Measurements from ENCODE around the gene SNRNP200. TPM values are rescaled to one million over a fixed set of nuclear protein-coding genes. Genes with fewer than 3 reads are reported as not detected.
"Not testable (repeated sequence)": the region's sequence is repeated elsewhere in the genome, so short reads cannot be mapped to it uniquely, and the experiment has no call there.

Gene SNRNP200
- total and polyA plus RNA-seq, 4 donors: 18.9 to 99.7 (median 82.5) TPM

DNA sequence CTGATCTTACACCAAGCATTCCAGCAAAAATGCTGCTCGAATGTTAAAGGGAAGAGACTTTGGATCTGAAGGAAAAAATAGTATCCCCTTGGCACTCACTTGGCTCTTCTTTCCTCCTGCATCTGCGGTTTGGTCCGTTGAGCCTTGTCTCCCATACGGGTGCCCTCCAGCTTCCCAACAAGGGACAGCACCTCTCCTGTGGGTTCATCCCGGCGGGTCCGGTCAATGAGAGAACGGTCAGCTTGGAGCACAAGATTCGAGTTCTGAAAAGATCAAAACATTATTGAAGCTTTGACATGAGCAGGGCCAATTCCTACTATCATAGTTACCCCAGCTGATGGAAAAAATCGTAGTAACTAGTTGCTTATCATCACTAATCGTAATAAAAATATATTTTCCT is 740 bp downstream of the SNRNP200 start:
- DNase-seq (no peak), ATAC-seq (ENCODE audit: low FRiP score) (no peak)
- Histone ChIP-seq H3K27me3 (ENCODE audit: control insufficient read depth in 1 of 2, insufficient read depth in 2 of 2, low read length in 1 of 2) (no peaks in the 10 kb centered on the region), H3K4me1 (ENCODE audit: control insufficient read depth in 1 of 2, insufficient read depth in 2 of 2, low read length in 2 of 2) (no peaks in the 10 kb centered on the region), H3K4me3 (ENCODE audit: low read length in 2 of 2) (peak overlapping the region; percentile 28 to 74), H3K36me3 (ENCODE audit: control insufficient read depth in 1 of 2, insufficient read depth in 2 of 2, low read length in 1 of 2) (peaks cover 0 to 4% of the 10 kb centered on the region in 2 donors), H3K9me3 (ENCODE audit: control insufficient read depth, low read length) (no peaks in the 10 kb centered on the region), H3K27ac (ENCODE audit: low read depth in 1 of 2, low read length in 2 of 2) (no peak overlapping the region)
- WGBS, 2 donors: 59 to 61% methylated on average over 11 of the region's 11 CpGs
- intact Hi-C loops (cut with DNase I): loop anchor here (2.0 to 10.0 kb wide), 4 partner anchors 37 to 204 kb away; partner anchors contain the start of genes CIAO1 (in 1 of the 2), NEURL3 (in 1 of the 2) and TMEM127 (in 1 of the 2)

DNA sequence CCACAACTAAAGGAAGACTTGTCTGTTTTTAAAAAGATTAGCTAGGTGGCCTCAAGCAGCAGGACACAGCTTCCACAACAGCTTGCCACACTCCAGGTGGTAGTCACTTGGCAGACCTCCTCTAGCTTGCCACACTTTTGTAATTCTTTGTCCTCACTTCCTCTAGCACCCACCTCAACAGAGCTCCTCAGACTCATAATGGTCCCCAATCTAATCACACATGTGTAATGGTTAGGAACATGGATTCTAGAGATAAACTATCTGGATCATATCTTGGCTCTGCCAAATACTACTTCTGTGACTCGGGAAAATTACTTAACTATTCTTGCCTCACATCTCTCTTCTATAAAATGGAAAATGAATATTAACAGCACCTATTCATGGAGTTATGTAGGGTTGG is 3.5 kb downstream of the SNRNP200 start:
- whole genome bisulfite sequencing, 2 donors: 51 to 55% methylated on average over 1 of the region's 1 CpG
- no peak for DNase-seq
- intact Hi-C loops (cut with DNase I): loop anchor here (5.0 to 10.0 kb wide), 2 partner anchors 35 to 203 kb away; partner anchors contain the start of genes CIAO1 (in 1 of the 2), NEURL3 (in 1 of the 2) and TMEM127 (in 1 of the 2)
- Histone ChIP-seq H3K4me1 (ENCODE audit: control insufficient read depth in 1 of 2, insufficient read depth in 2 of 2, low read length in 2 of 2) (no peaks in the 10 kb centered on the region), H3K4me3 (ENCODE audit: low read length in 2 of 2) (no peak overlapping the region), H3K27me3 (ENCODE audit: control insufficient read depth in 1 of 2, insufficient read depth in 2 of 2, low read length in 1 of 2) (no peaks in the 10 kb centered on the region), H3K27ac (ENCODE audit: low read depth in 1 of 2, low read length in 2 of 2) (no peak overlapping the region), H3K9me3 (ENCODE audit: control insufficient read depth, low read length) (no peaks in the 10 kb centered on the region), H3K36me3 (ENCODE audit: control insufficient read depth in 1 of 2, insufficient read depth in 2 of 2, low read length in 1 of 2) (peaks cover 0 to 18% of the 10 kb centered on the region in 2 donors)
- ATAC-seq (ENCODE audit: low FRiP score): no peak

DNA sequence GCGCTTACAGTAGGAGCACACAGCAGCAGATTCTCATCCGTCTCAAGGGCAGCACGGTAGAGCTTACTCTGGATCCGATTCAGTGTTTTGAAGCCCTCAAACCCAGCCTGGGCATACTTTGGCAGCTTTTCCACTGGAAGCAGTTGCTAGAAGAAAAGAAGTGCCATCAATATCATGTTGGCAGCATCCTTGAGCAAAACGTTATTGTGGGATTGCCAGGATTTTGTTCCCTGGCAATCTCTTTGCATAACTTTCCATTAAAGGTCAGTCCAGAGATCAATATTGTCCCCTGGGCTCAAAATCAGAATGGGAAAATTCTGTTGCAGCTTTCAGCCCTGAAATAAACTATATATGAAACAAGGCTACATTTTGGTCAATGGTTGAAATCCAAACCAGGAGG is 8.4 kb downstream of the SNRNP200 start:
- DNase-seq: no peak
- Histone ChIP-seq H3K4me1 (ENCODE audit: control insufficient read depth in 1 of 2, insufficient read depth in 2 of 2, low read length in 2 of 2) (no peaks in the 10 kb centered on the region), H3K27ac (ENCODE audit: low read depth in 1 of 2, low read length in 2 of 2) (no peak overlapping the region), H3K4me3 (ENCODE audit: low read length in 2 of 2) (no peak overlapping the region), H3K9me3 (ENCODE audit: control insufficient read depth, low read length) (peaks cover 2% of the 10 kb centered on the region), H3K27me3 (ENCODE audit: control insufficient read depth in 1 of 2, insufficient read depth in 2 of 2, low read length in 1 of 2) (no peaks in the 10 kb centered on the region), H3K36me3 (ENCODE audit: control insufficient read depth in 1 of 2, insufficient read depth in 2 of 2, low read length in 1 of 2) (peaks cover 3 to 34% of the 10 kb centered on the region in 2 donors)
- ATAC-seq (ENCODE audit: low FRiP score): no peak
- intact Hi-C loops (cut with DNase I): no loop called here
- WGBS, 2 donors: 75% methylated on average over 5 of the region's 5 CpGs

DNA sequence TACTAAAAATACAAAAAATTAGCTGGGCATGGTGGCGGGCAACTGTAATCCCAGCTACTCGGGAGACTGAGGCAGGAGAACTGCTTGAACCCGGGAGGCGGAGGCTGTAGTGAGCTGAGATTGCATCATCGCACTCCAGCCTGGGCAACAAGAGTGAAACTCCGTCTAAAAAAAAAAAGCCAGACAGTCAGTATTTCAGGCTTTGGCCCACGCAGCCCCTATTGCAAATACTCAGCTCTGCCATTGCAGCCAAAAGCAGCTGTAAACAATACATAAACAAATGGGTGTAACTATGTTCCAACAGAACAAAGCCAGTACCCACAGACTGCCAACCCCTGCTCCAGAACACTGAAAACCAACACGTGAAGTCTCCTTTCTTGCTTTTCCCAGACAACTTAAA is 11.1 kb downstream of the SNRNP200 start:
- H3K27ac ChIP-seq (ENCODE audit: low read depth in 1 of 2, low read length in 2 of 2); H3K4me1 ChIP-seq (ENCODE audit: control insufficient read depth in 1 of 2, insufficient read depth in 2 of 2, low read length in 2 of 2); ATAC-seq (ENCODE audit: low FRiP score); H3K27me3 ChIP-seq (ENCODE audit: control insufficient read depth in 1 of 2, insufficient read depth in 2 of 2, low read length in 1 of 2); DNase-seq; H3K4me3 ChIP-seq (ENCODE audit: low read length in 2 of 2); H3K9me3 ChIP-seq (ENCODE audit: control insufficient read depth, low read length); intact Hi-C loops (cut with DNase I): not testable (repeated sequence)
- WGBS, 2 donors: 81 to 82% methylated on average over 8 of the region's 8 CpGs
- peaks cover 5 to 44% of the 10 kb centered on the region in 2 donors for H3K36me3 ChIP-seq (ENCODE audit: control insufficient read depth in 1 of 2, insufficient read depth in 2 of 2, low read length in 1 of 2)

- ATAC-seq (ENCODE audit: low FRiP score) (no peak), DNase-seq (no peak)
- WGBS, 2 donors: 91 to 98% methylated on average over 5 of the region's 5 CpGs
- Histone ChIP-seq H3K4me1 (ENCODE audit: control insufficient read depth in 1 of 2, insufficient read depth in 2 of 2, low read length in 2 of 2) (no peaks in the 10 kb centered on the region), H3K4me3 (ENCODE audit: low read length in 2 of 2) (no peak overlapping the region), H3K27me3 (ENCODE audit: control insufficient read depth in 1 of 2, insufficient read depth in 2 of 2, low read length in 1 of 2) (no peaks in the 10 kb centered on the region), H3K36me3 (ENCODE audit: control insufficient read depth in 1 of 2, insufficient read depth in 2 of 2, low read length in 1 of 2) (peaks cover 5 to 43% of the 10 kb centered on the region in 2 donors), H3K9me3 (ENCODE audit: control insufficient read depth, low read length) (peaks cover 2% of the 10 kb centered on the region), H3K27ac (ENCODE audit: low read depth in 1 of 2, low read length in 2 of 2) (no peak overlapping the region)
- intact Hi-C loops (cut with DNase I): no loop called here
Observed at GRCh38 chr2:96291751-96292150, 13.6 kb downstream of the SNRNP200 start.

DNA sequence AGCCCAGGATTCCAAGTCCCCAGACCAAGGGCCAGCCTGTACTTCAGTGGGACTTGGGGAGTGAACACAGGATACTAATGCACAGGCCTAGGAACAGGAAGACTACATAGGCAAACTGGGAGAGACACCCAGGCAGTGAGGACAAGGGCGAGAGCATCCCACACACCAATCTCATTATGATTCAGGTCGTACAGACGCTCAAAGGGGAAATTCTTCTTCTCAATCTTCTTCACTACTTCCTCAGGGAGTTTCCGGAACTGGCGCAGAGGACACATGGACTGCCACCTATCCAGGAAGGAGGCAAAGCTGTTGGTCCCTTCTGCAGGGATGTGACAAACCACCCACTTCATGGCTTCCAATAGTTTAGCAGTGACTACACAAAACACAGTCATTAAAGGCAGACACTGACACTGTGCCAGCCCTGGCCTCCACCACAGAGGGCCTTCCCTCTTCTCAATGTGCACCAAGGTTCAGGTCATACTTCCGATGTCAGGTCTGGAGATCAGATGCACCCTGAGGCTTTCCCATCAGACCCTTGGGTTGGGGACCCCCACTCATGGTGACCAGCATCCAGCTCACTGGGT is 18.0 kb downstream of the SNRNP200 start:
- ATAC-seq (ENCODE audit: low FRiP score) (no peak), DNase-seq (no peak)
- intact Hi-C loops (cut with DNase I): no loop called here
- Histone ChIP-seq H3K36me3 (ENCODE audit: control insufficient read depth in 1 of 2, insufficient read depth in 2 of 2, low read length in 1 of 2) (peaks cover 6 to 47% of the 10 kb centered on the region in 2 donors), H3K27ac (ENCODE audit: low read depth in 1 of 2, low read length in 2 of 2) (no peak overlapping the region), H3K27me3 (ENCODE audit: control insufficient read depth in 1 of 2, insufficient read depth in 2 of 2, low read length in 1 of 2) (no peaks in the 10 kb centered on the region), H3K4me3 (ENCODE audit: low read length in 2 of 2) (no peak overlapping the region), H3K4me1 (ENCODE audit: control insufficient read depth in 1 of 2, insufficient read depth in 2 of 2, low read length in 2 of 2) (no peaks in the 10 kb centered on the region), H3K9me3 (ENCODE audit: control insufficient read depth, low read length) (no peaks in the 10 kb centered on the region)
- 85 to 86% methylated on average over 6 of the region's 6 CpGs for WGBS, 2 donors

DNA sequence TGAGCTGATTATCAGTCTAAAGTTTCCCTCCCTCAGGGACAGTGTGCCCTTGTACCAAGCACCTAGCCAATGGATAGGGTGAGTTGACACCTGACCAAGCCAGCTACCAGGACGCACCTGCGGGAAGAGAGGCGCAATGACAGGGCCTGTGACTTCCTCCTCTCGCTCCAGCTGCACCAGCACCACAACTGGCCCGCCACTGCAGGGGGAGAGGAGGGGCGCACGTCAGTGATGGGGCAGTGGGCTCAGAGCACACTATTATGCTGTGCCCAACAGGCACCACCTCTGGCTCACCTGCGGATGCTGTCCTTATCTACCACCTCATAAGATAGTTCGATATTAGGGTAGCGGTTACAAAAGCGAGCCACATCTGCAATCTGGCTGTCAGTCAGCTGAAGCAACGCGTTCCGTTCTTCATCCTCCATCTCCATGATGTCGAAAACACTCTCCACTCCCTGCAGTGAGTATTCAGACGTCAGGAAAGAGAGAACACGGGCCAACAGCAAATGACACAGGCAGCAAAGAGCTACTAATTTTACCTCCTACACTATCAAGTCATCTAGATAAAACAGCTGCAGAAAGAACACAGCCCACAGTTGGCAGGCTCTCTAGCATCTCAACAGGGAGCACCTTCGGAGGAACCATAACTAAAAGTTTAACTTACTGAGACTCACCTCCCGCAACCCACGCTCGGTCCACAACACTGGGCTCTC is 28.4 kb downstream of the SNRNP200 start:
- Histone ChIP-seq H3K4me3 (ENCODE audit: low read length in 2 of 2) (no peak overlapping the region), H3K4me1 (ENCODE audit: control insufficient read depth in 1 of 2, insufficient read depth in 2 of 2, low read length in 2 of 2) (no peaks in the 10 kb centered on the region), H3K27me3 (ENCODE audit: control insufficient read depth in 1 of 2, insufficient read depth in 2 of 2, low read length in 1 of 2) (no peaks in the 10 kb centered on the region), H3K27ac (ENCODE audit: low read depth in 1 of 2, low read length in 2 of 2) (no peak overlapping the region), H3K9me3 (ENCODE audit: control insufficient read depth, low read length) (no peaks in the 10 kb centered on the region), H3K36me3 (ENCODE audit: control insufficient read depth in 1 of 2, insufficient read depth in 2 of 2, low read length in 1 of 2) (peaks cover 10 to 28% of the 10 kb centered on the region in 2 donors)
- WGBS, 2 donors: 93 to 95% methylated on average over 21 of the region's 21 CpGs
- no peak for DNase-seq
- no peak for ATAC-seq (ENCODE audit: low FRiP score)
- intact Hi-C loops (cut with DNase I): no loop called here

GRCh38 chr2:96274355-96275056 is 30.8 kb downstream of the SNRNP200 start:
- intact Hi-C loops (cut with DNase I): no loop called here
- DNase-seq: peak in 1 of 2 donors; percentile 12
- peaks cover 7 to 24% of the 10 kb centered on the region in 2 donors for H3K36me3 ChIP-seq (ENCODE audit: control insufficient read depth in 1 of 2, insufficient read depth in 2 of 2, low read length in 1 of 2)
- ATAC-seq (ENCODE audit: low FRiP score): no peak
- no peaks in the 10 kb centered on the region for H3K4me1 ChIP-seq (ENCODE audit: control insufficient read depth in 1 of 2, insufficient read depth in 2 of 2, low read length in 2 of 2)
- H3K9me3 ChIP-seq (ENCODE audit: control insufficient read depth, low read length): no peaks in the 10 kb centered on the region
- no peak overlapping the region for H3K4me3 ChIP-seq (ENCODE audit: low read length in 2 of 2)
- H3K27me3 ChIP-seq (ENCODE audit: control insufficient read depth in 1 of 2, insufficient read depth in 2 of 2, low read length in 1 of 2): no peaks in the 10 kb centered on the region
- 68 to 72% methylated on average over 7 of the region's 7 CpGs for WGBS, 2 donors
- no peak overlapping the region for H3K27ac ChIP-seq (ENCODE audit: low read depth in 1 of 2, low read length in 2 of 2)
